Hematopoietic multipotent progenitor cell treated with erythropoietin and hydrocortisone succinate and interleukin-3 and kit ligand, for 17 days (in vitro differentiated cells): ENCODE data around the gene SSBP1.
A peak's percentile ranks its signal among the peaks of the same experiment; 100 is the strongest.
"Not testable (repeated sequence)": the region's sequence is repeated elsewhere in the genome, so short reads cannot be mapped to it uniquely, and the experiment has no call there.

Experiments used
- DNase-seq: peaks from one replicate; pipeline ENCODE4 v3.0.0-alpha.2; 2015; ENCODE audit warnings: low spot score

The SSBP1 gene, protein sequence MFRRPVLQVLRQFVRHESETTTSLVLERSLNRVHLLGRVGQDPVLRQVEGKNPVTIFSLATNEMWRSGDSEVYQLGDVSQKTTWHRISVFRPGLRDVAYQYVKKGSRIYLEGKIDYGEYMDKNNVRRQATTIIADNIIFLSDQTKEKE

DNA sequence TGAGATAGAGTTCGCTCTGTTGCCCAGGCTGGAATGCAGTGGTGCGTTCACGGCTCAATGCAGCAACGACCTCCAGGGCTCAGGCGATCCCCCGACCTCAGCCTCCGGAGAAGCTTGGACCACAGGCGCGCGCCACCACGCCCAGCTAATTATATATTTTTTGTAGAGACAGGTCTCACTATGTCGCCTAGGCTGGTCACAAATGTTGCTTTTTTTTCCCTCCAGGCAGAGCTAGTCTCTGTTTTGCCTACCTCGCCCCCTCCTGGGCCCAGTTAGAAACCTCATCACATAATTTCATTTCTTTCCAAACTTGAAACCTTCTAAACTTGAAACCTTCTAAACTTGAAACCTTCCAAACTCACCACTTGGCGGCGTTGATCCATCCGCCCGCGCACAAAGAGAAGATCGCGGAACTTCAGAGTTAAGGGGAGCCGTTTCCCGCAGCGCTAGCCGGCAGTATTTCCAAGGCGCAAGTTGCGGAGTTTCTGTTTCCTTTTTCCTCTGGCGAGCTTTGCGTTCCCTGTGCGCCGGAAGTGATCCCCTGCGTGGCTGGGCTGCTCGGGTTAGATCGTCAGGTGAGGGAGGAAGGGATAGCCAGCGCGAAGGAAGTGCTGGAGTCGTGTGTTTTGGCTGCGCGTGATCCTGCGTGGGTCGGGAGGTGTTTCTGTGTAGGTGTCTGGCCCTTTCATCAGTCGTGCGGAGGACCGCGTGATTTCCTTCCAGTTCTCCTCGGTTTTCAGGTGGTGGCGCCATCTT is at the start of gene SSBP1:
SSBP1 (plus strand) TSS at position 523 of the 756 bp plus-strand sequence. CDS start 809 bp downstream, outside the sequence.
- peak; percentile 94 for DNase-seq

- not testable (repeated sequence) for DNase-seq
Observed at GRCh38 chr7:141689072-141689825, 48.9 kb upstream of the SSBP1 start.

DNA sequence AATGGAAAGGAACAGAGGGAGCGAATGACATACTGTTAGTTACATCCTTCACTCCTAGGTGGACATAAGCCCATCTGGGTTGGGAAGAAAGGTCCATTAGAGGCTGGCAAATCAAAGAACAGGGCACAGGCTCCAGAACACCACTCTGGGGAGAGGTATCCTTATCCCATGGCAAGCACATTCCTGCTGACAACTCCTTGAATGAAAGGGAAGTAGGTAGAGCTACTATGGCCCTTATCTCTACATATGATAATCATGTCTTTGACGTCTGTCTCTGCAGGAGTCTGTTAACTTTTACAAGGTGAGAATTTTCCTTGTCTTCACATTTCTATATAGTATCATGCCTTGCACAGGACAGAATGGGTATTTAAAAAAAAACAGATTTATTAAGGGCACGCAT is 46.6 kb upstream of the SSBP1 start:
- DNase-seq = no peak

DNA sequence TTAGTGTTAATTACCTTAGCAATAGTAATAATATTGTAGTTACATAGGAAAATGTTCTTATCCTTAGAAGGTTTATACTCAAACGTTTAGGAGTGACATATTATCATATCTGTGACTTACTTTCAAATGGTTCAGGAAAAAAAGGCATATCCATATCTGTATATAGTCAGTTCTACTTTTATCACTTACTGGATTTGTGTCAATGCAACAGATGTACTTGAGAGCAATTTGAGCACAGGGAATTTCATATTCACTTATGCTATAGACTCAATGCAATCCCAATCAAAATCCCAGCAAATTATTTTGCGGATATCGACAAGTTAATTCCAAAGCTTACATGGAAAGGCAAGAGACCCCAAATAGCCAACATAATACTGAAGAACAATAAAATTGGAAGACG is 46.2 kb upstream of the SSBP1 start:
- no peak for DNase-seq

DNA sequence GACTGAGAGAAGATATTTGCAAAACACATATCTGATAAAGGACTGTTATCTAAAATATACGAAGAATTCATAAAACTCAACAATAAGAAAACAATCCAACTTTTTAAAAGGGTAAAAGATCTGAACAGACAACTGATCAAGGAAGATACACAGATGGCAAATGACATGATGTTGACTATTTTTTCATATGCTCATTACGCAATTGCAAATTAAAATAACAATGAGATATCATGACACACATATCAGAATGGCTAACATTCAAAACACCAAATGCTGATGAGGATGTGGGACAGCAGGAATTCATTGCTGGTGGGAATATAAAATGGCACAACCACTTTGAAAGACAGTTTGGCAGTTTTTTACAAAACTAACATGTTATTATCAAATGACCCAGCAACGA is 45.1 kb upstream of the SSBP1 start:
- no peak for DNase-seq

- DNase-seq = no peak
Observed at GRCh38 chr7:141695803-141696289, 42.3 kb upstream of the SSBP1 start.

DNA sequence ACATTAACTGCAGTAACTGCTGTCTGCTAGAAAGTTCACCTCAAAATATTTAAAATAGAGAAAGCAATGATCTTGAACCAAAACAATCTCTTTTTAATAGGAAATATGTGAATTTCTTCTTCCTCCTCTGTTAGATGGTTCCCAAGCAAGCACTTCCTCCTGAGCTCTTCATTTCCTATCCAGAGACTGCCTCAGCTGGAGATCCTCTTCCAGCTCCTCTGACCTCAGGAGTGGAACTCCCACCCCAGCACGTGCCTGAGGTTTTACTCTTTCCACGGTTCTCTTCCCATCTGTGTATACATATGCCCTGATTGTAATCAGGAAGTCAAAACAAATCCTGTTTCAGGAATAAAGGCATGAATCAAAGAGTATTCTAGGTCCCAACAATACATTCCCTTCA is 41.8 kb upstream of the SSBP1 start:
- no peak for DNase-seq

DNA sequence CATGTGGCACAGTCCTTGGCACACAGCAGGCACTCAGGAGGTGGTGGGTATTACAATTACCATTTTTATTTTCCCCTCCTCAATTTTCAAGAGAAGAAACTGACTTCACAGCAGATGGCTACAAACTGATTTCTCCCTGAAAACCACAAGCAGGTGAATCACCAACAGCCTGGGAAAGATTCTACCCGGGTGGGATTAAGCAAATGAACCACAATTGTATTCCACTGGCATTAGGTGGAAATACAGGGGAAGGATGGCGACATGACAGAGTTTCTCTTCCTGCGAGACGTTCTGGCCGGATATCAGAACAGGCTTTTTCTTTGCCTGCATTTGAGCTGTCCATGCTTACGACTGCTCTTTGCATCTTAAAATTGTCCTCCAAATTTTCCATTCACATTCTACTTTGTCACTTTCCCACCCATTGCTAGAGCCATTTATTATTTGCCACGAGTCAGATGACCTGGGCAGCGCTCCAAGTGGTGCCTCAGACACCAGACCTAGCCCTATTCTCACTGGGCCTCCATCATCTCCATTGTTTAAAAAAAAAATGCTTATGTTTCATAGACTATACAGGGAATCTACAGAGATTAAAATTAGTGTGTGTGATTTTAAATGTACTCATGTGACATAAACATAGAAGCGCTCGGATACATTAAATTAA is 40.8 kb upstream of the SSBP1 start:
- no peak for DNase-seq

DNA sequence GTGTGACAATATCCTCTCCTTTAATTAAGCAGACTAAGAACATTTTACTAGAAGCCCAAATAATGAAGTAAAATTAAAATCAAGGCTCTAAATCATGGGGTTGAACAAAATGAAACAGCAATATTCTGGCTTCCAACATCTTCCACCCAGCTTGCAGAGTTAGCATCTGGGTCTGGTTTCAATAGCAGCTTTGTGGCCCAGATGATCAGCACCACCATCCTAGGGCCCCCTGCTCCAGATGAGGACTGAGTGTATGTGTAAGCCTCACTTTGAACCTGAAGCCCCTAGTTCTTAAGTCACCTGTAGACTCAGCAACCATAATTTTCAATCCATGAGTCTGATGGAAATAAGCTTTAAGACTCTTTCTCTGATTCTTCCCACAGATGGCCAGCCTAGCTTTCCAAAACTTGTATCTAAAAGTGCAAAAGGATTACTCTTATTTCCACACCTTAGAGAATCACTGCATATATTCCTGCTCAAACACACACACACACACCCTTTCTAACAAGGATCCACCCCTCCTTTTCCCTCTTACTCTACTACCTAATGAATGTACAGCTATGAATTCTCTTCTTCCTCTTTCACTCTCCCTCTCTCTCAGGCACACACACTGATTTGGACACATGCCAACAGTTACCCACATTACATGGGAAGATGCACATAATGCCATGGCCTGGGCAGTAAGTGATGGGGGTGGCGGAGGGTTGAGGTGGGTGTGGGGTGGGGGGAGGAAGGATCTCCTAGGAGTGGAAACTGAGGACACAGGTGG is 39.7 kb upstream of the SSBP1 start:
- no peak for DNase-seq

GRCh38 chr7:141699860-141700259 is 38.3 kb upstream of the SSBP1 start:
- DNase-seq = no peak

DNA sequence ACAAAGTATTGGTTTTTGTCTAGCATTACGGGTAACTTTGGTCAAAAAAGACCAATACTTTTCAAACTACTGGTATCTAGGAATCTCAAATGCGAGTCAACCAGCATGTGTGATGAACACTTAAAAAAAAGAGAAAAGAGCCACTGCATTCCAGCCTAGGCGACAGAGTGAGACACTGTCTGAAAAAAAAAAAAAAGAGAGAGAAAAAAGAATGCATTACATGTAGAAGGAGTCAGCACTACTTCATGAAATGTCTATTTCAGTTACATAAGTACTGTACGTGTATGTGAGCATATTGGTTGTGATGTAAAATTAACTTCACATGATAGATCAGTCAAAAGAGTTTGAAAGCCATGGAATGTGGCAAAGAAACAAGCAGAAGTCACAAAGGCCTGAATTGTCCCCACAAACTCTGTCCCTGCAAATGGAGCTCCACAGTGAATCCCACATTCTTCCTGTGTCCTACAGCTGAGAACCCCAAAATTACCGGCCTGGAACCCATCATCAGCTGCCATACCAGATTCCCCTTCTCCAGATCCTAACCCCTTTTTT is 37.8 kb upstream of the SSBP1 start:
- DNase-seq = no peak

- DNase-seq = no peak
Observed at GRCh38 chr7:141700848-141701371, 37.2 kb upstream of the SSBP1 start.

DNA sequence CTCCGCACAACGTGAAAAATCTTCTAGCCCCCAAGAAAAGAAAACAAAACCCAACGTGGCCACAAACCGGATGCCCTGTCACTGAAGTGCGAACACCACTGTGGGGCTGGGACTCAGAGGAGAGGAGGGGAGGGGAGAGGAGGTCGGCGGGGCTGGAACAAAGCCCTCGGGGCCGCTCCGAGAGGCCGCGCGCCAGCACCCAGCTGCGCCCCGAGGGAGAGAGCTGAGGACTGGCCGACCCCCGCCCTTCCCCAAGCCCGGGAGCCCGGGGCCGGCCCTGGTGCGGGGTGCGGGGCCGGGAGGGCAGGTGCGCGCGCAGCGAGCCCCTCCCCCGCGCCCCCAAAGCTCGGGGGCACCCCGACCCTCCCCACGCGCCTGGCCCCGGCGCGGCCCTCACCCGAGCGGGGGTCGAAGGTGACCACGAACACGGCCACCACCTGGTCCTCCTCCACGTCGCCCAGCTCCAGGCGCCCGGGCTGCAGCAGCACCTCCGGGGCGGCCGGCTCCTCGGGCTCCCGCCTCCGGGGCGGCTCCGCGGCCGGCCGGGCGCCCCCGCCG is 36.6 kb upstream of the SSBP1 start:
- DNase-seq = no peak

GRCh38 chr7:141702047-141702567 is 36.1 kb upstream of the SSBP1 start, which contains the start of gene DENND11:
Gene DENND11 (minus strand): TSS chr7:141702166. CDS start chr7:141702153, 13 bp downstream.
- no peak for DNase-seq

- no peak for DNase-seq
Observed at GRCh38 chr7:141702892-141703291, 35.3 kb upstream of the SSBP1 start.

- DNase-seq = no peak
Observed at GRCh38 chr7:141704112-141704511, 34.0 kb upstream of the SSBP1 start.

GRCh38 chr7:141704741-141705140 is 33.4 kb upstream of the SSBP1 start:
- no peak for DNase-seq

DNA sequence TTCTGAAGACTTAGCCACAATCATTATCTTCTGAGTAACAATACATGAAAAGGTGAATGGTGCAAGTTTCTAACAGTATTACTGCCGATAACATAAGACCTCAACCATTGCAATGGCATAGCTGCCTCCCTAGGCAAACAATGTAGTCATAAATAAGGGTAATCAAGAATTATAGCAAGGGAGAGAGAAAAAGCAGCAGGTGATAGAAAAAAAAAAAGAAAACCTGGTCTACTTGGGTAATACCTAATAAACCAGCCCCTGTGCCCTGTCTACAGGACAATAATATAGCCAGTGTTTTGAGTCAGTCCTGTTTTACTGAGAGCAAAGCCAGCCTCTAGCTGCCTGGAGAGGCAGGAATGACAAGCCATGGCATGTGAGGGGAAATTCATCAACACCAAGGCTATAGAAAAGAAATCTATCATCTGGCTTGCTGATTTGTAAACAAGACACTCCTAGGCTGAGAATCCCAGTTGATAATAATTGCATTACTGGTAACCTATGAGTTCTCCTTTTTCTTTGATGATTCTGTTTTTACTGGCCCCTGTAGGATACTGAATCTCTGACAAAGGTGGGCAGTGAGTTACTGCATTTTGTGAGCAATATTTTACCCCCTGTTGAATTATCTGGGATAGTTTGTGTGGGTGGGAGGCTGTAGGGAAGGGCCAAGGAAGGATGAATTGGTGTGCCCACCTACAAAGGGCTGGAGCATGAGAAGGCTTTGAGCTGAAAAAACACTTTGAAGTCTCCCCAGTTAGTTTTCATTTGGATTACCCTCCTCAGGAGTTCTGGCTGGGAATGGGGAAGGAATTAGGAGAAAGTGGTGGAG is 31.7 kb upstream of the SSBP1 start:
- DNase-seq = no peak

DNA sequence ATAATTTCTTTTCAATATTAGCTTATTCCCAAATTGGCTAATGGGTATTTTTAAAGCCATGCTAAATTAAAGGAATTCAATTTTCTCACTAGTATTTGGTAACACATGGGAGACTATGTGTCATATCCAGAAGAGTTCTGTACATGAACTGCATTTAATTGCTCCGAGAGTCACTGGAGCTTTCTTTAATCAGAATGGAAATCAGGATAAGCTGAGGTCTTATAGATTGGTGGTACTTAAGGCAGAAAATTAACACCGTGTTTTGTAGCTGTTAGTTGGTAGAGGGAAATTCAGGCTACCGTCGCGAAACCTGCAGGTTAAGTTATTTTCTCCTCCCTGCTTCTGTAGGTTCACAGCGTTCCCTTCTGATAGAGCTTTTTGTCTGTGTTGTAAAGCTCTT is 29.8 kb upstream of the SSBP1 start, which contains the start of gene WEE2:
WEE2 (plus strand) TSS at position 3 of the 400 bp plus-strand sequence. CDS start 406 bp downstream, outside the sequence.
- no peak for DNase-seq
